CD4-positive, alpha-beta T cell treated with Interleukin-15 for 1 hour (primary cell): Measurements from ENCODE around the gene ACP2.
"Not testable (repeated sequence)": the region's sequence is repeated elsewhere in the genome, so short reads cannot be mapped to it uniquely, and the experiment has no call there.

Experiments used
- DNase-seq: peaks from one replicate; pipeline ENCODE4 v3.0.0-alpha.2; 2020

Gene ACP2

GRCh38 chr11:47191137-47191536 lies 57.5 kb downstream of the ACP2 start:
- not testable (repeated sequence) for DNase-seq
